IPS-18c (cell line): Measurements from ENCODE around the gene PYGL.

Source experiments
- H3K4me3 ChIP-seq: 2 replicates; pipeline ENCODE4 v1.7.0; 2013; ENCODE audit warnings: low read depth, mild to moderate bottlenecking, low read length, moderate library complexity; ENCODE audit not compliant: insufficient read depth
- H3K9me3 ChIP-seq: one replicate; pipeline ENCODE4 v1.6.1; 2013; ENCODE audit warnings: mild to moderate bottlenecking, low read length, moderate library complexity; ENCODE audit not compliant: control insufficient read depth, insufficient read depth

Gene PYGL

DNA sequence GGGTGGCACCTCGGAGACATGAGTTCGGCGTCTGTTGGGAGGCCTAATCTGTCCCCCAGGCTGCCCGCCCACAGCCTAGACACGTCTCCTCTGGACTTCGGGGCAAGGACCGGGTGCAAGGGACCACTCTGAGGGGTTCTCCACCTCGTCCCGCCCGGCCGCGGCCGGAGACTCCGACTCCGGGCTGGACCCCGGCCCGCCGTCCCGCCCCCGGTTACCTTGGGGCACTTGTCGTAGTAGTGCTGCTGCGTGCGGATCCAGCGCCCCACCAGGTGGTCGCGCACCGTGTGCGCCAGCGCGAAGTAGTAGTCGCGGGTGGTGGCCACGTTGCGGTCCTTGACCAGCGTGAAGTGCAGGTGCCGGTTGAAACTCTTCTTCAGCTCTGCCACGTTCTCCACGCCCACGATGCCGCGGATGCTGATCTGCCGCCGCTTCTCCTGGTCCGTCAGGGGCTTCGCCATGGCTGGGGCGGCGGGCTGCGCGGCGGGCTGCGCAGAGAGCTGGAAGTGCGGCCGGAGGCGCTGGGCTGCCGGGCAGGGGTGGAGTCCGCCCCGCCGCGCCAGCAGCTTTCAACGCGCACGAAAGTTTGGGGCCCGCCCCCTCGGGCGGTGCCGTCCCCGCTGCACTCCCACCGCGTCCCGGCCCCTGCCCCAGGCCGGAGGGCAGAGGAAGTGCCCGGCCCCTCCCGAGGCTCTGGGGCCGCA, at the start of gene PYGL:
Gene PYGL, minus strand, starts transcription at position 541 of the 704 bp plus-strand sequence. Its CDS starts 80 bp downstream, at position 461.
- Histone ChIP-seq H3K4me3 (peak within 1 kb of the TSS; percentile 85), H3K9me3 (peaks cover 5% of the 10 kb centered on the region)

DNA sequence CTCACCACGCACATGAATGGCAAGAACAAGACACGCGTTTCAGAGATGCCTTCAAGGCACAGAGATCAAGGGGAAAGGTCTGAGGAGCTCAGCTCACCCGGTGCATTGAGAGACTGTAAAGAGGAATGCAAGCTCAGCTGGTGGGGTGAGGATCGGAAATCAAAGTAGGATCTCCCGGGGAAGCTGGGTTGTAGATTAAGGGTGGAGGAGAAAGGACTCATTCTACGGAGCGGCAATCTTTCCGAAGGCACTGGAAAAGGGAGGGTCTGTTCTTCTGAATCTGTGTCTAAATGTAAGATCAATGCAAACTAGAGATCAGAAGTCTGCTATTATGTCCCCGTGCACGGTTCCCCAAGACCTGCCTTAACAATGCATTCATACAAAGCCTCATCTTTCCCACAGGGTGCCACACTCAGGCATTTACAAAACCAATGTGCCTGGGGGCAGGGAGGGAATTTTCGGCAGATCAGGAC, 41.6 kb upstream of the PYGL start:
- H3K9me3 ChIP-seq, result no peaks in the 10 kb centered on the region
- no peak overlapping the region for H3K4me3 ChIP-seq

DNA sequence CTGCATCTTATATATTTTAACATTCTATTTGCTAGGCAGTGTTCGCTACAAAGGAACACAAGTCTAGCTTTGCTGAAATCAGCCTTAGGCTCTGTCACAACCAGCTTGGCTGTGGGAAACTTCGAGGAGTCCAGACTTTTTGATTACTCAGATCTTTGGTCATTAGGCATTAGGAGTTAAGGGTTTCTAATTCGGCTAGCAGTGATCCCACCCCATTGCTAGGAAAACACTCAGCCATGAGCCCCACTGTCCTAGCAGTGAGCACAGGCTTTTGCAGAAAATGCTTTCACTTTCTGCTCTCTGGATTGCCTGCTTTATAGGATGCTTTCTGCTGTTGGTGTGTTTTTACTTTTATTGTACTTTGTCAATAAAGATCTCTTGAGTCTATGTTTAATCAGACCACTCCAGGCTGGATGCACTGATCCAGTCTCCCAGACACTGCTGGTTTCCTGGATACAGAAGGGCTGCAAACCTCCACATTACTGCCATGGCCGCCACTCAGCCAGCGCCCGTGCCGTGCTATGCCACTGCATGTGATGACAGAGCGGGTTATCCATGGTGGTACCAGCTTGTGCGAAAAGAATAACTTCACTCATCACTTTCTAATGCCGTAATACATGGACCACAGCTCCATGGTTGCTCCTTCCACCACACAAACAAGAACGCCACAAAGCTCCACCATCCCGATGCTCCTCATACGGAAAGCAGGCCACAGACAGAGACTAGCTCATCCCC, 41.0 kb upstream of the PYGL start:
- no peak overlapping the region for H3K4me3 ChIP-seq

DNA sequence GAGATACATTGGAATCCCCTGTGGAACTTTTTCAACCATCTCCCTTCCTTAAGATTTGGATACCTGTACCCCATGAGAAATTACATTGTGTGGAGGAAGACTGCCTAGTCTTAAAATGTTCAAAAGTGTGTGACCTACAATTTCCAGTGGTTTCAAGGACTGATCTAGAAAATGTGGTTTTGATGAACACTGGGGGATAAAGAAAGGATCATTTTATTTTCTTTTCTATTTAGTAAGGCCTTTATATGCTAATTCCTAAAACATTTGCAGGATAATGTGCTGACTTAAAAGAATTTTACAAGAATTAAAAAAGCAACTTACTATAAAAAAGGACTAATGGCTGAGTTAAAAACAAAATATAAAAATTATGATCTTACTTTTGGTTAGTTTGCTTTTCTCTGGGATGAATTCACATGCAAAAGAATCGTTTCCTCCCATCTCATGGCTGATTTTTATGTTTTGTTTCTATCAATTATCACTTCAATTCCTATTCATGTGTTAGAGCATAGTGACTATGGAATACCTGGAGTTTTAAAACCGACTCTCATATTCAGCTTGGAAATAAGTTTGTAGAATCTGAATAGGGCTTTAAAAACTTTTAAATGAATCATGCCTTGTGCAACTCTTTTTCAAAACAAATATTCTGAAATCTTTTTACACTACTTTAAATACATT, 39.9 kb upstream of the PYGL start:
- Histone ChIP-seq H3K4me3 (no peak overlapping the region), H3K9me3 (no peaks in the 10 kb centered on the region)

More for the DNA sequence above, 41.0 kb upstream of the PYGL start:
- H3K9me3 ChIP-seq, result no peaks in the 10 kb centered on the region

DNA sequence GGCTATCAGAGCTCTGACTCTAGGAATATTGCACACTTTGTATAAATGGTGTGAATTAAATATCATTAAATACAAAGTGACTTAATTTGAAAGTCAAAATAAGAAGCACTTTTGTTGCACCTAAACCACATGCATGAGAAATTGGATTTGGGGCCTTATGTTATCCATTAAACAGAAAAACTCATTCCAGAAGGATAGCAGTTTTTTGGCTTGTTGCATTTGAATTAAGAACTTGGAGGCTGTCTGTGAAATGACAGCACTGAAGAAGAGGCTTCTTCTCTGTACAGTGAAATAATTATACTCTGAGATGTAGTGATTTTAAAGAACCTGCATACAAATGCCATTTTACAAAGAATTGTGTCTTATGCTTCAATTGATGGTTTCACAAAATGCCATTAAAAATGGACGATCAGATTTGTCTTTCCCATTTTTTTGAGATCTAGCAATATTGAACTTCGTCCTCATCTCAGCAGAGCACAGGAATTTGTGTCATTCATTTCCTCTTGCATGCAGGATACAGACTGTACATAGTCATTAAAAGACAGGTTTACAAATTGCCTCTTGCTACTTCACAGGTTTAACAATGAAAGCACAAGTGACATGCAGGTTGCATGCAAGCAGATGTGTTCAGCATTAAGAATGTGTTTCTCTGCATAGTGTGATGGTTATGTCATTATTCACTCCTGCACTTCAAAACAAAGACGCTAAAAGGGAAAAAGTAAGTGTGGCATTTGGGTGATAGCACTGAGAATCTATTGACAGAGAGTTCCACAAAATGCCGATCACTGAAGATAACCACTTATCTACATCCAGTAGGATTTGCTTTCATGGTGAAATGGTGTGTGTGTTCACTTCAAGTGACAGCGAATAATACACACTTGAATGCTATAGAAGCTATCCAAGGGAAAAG, 35.9 kb upstream of the PYGL start:
- no peak overlapping the region for H3K4me3 ChIP-seq
- peaks cover 2% of the 10 kb centered on the region for H3K9me3 ChIP-seq

DNA sequence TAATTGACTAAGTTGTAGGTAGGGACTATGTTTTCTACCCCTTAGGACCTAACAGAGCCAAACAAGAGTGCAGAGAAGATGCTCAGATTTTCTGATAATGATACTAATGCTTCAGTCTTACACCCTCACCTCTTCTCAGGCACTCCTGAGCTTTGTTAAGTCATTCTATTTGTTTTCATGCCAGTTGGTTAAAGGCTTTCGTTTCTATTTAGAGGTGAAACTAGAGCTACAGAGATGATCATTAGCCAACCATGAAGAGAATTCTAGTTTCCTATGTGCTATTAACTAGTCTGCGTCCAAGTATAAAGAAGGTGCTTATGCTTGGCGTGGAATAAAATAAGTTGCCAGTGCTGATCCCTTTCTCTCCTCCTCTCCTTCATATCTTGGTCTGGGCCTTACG, 34.6 kb upstream of the PYGL start:
- Histone ChIP-seq H3K9me3 (peaks cover 2% of the 10 kb centered on the region), H3K4me3 (no peak overlapping the region)

DNA sequence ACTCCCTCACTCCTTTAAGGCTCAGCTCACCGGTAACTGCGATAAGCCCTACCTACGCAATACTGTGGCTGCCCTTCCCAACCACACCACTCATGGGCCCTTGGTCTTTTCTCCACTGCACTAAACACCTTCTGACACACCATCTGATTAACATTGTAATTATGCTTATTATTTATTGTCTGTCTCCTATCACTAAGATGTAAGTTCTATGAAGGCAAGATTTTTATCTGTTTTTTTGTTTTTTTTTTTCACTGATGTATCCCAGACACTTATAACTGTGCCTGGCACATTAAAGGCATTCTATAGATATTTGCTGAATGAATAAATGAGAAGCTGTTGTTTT, 34.2 kb upstream of the PYGL start:
- Histone ChIP-seq H3K9me3 (peaks cover 2% of the 10 kb centered on the region), H3K4me3 (no peak overlapping the region)

DNA sequence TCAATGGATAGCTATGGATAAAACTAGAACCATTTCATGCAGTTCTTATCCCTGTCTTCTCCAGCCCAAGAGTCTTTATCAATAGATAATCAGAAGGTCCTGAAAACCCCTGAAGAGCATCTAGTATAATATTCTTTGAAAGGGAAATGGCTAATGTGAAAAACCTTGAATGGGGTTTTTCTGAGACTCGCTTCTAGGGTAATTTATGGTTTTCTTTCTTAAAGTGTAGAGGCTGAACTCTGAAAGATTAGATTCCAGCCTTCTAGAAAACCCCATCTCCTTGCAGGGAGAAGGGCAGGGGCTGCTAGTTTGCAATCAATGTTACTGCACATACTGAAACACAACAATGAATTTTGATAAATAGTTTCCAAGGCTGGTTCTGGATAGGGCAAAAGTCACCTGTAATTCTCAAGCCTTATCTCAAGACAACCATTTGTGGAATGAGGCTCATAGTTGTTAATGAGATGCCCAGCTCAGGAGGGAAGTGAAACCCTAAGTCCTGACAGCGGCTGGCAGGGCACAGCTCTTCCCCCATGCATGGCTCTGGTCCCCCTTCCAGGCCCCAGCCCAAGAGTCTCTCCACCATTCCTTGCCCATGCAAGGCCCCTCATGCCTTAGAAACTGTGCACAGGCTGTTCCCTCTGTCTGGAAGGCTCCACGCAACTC, 33.7 kb upstream of the PYGL start:
- no peak overlapping the region for H3K4me3 ChIP-seq
- H3K9me3 ChIP-seq, result peaks cover 2% of the 10 kb centered on the region

DNA sequence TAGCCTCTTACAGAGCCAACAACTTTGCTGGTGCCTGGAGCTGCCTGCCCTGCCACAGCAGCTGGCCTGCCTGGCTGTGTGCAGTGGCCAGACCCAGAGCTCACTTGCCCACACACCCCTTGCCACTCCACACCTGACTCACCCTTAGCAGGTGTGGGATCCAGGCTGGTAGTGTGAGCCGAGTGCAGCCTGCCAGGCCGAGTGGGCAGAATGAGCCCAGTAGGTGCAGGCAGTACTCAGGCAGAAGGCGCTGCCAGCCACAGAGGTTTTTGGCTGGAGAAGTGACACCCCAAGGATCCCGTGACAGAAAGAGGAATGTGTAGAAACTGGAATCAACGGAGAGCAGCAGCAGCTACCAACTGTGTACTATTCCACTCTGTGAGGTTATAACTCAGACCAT, 29.8 kb upstream of the PYGL start:
- peaks cover 2% of the 10 kb centered on the region for H3K9me3 ChIP-seq
- H3K4me3 ChIP-seq, result no peak overlapping the region

DNA sequence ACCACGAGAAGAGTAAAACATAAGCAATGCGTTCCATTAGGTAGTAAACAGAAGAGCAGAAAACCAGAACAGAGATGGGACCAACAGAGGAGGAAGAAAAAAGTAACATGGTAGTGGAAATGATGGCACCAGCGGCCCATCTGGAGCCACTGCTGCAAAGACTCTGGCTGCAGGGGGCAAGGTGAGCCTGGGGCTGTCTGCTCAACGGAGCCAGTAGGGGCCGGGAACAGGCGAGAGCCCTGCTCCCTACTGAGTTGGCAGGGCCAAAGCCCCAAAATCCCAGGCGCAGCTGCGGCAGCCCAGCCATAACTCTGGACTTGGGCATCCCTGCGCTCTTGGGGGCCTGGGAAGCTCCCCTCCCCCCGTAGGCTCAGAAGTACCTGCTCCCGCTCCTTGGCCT, 28.5 kb upstream of the PYGL start:
- no peak overlapping the region for H3K4me3 ChIP-seq
- peaks cover 5% of the 10 kb centered on the region for H3K9me3 ChIP-seq

DNA sequence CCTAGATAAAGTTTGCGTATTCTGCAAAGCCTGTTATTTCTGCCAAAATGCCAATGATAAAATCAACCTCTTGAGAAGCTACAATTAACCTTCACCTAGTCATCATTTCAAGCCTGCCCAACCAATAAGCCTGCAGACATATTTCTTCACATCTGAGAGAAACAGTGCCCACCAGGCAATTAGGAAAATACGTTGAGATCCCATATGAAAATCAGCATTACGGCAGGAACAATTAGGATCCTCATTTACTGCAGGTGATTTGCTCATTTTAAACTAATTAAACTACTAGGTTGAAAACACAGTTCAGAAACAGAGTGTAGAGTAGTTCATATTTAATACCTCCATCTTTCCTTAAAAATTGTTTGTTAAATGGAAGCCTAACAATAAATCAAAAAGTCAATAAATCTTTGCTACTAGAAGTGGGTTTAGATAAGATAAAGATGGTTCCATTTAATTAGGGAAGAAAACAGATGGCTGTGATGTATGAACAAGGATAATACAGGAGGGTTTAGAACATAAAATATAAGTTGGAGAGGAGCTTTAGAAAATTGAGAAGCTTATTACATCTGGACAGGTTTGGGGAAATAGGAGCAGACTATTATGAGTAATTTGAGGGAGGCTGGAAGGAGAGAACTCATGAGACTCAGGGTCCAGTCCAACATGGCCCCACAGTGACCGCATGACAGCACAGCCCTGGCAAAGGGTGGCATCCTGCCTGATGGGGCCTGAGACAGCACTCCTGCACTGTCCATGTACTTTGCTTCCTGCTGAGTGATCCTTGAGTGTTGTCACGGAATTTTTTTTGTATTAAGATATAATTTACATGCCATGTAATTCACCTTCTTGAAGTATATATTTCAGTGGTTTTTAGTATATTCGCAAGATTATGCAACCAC, 26.9 kb upstream of the PYGL start:
- H3K9me3 ChIP-seq, result peaks cover 3% of the 10 kb centered on the region
- no peak overlapping the region for H3K4me3 ChIP-seq

DNA sequence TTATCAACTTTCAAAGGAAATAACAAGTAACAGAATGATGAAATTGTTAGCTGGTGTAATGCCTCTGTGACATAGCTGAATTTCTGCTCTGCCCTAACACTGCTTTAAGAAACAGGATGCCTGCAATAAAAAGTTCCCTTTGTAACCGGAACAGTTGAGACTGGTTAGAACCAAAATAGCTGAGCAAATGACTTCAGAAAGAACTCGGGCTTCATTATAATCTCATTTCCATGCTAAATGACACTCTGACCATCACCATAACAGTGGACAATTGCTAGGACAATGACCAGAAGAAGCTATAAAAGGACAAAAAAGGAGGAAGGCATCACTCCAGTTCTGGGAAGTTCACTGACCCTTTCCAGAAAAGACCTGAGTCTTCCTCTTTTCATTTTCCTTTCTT, 23.5 kb upstream of the PYGL start:
- Histone ChIP-seq H3K4me3 (no peak overlapping the region), H3K9me3 (peaks cover 3% of the 10 kb centered on the region)

DNA sequence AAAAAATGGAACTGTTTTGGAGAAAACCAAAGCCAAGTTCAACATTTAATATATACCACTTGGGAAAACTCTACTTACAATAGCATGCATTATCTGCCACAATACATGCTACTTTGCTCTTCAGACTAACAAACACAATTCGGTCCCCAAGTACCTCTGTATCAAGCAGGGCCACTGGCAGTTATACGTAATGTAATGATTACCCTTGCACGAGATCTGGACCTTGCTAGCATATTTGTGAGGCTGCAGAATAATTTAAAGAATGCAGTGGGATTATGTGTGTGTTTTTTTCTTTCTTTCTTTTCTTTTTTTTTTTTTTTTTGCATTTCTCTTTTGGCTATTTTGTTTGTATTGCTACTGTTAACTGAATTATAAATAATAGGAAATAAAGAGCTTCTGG, 22.8 kb upstream of the PYGL start:
- H3K9me3 ChIP-seq, result peaks cover 3% of the 10 kb centered on the region
- no peak overlapping the region for H3K4me3 ChIP-seq

DNA sequence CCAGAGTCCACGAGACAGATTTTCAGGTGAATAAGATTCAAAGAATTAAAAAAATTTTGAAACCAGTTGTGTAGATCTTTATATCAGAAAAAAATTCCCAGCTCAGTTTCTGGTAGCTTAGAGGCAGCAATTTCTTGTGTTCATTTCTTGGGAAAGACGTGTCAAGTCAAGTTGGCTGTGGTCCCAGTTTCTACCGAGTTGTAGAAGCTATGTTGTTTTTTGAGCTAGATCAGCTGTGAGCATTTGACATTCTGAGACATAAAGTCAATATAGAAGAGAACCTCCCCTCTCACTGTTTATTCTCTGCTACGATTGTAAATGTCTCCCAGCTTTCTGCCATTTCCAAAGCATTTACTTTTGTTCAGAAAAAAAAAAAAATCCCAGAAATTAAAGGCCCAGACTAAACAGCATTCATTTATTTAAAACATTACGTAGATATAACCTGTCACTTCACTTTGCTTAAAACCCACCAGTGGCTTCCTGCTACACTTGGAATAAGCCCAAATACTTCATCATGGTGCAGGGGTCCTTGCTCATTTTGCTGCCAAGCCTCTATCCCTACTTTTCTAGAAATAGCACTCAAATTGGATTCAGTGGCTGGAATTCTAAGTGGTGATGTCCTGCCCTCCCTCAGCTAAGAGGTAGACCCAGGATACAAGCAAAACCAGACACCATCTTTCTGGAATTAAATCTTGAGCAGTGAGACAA, 20.6 kb upstream of the PYGL start:
- H3K4me3 ChIP-seq, result no peak overlapping the region

DNA sequence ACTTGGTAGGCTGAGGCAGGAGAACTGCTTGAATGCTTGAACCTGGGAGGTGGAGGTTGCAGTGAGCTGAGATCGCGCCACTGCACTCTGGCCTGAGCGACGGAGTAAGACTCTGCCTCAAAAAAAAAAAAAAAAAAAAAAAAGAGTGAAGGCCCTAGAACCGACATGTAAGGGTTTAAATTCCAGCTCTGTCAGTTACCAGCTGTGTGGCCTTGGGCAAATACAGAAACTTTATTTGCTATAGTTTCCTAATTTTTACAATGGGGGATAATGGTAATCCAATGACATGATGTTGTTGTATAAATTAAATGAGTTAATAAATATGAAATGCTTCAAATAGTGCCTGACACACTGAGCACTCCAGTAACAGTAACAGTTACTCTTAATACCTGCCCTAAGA, 19.6 kb upstream of the PYGL start:
- H3K4me3 ChIP-seq, result no peak overlapping the region

More for the DNA sequence above, 20.6 kb upstream of the PYGL start:
- peaks cover 3% of the 10 kb centered on the region for H3K9me3 ChIP-seq

More for the DNA sequence above, 19.6 kb upstream of the PYGL start:
- H3K9me3 ChIP-seq, result peaks cover 3% of the 10 kb centered on the region
